NCI-H748 treated with DMSO at 0.1 percent for 48 hours (cell line): ENCODE data around the gene ZNRD2.
"Not testable (repeated sequence)": the region's sequence is repeated elsewhere in the genome, so short reads cannot be mapped to it uniquely, and the experiment has no call there.

Experiments used
- DNase-seq: peaks from one replicate; lab custom pipeline; 2025; lab: John Stamatoyannopoulos, UW

Gene ZNRD2

GRCh38 chr11:65555693-65556231 lies 14.5 kb upstream of the ZNRD2 start:
- DNase-seq = no peak

GRCh38 chr11:65556470-65557279 lies 13.6 kb upstream of the ZNRD2 start:
- DNase-seq = no peak

GRCh38 chr11:65557280-65558001 lies 12.8 kb upstream of the ZNRD2 start:
- no peak for DNase-seq

GRCh38 chr11:65558002-65558929 lies 12.0 kb upstream of the ZNRD2 start, which contains the start of gene LTBP3:
Gene LTBP3 (minus strand): TSS chr11:65558359. CDS start chr11:65557959, 400 bp downstream.
- peak; percentile 41 for DNase-seq

GRCh38 chr11:65558930-65559509 lies 11.3 kb upstream of the ZNRD2 start:
- DNase-seq = no peak

- DNase-seq = no peak
Observed at GRCh38 chr11:65559535-65559934, 10.7 kb upstream of the ZNRD2 start.

- DNase-seq = no peak
Observed at GRCh38 chr11:65559951-65560537, 10.2 kb upstream of the ZNRD2 start.

- DNase-seq = no peak
Observed at GRCh38 chr11:65560555-65561418, 9.5 kb upstream of the ZNRD2 start.

- no peak for DNase-seq
Observed at GRCh38 chr11:65562020-65562419, 8.3 kb upstream of the ZNRD2 start.

GRCh38 chr11:65562788-65563187 lies 7.5 kb upstream of the ZNRD2 start:
- no peak for DNase-seq

GRCh38 chr11:65563601-65564000 lies 6.7 kb upstream of the ZNRD2 start:
- no peak for DNase-seq

GRCh38 chr11:65564879-65565559 lies 5.3 kb upstream of the ZNRD2 start:
- not testable (repeated sequence) for DNase-seq

GRCh38 chr11:65565624-65566453 lies 4.4 kb upstream of the ZNRD2 start:
- no peak for DNase-seq

GRCh38 chr11:65569164-65569972 lies 909 bp upstream of the ZNRD2 start:
- no peak for DNase-seq

GRCh38 chr11:65571420-65571819 lies 1.1 kb downstream of the ZNRD2 start:
- no peak for DNase-seq

GRCh38 chr11:65571940-65572339 lies 1.7 kb downstream of the ZNRD2 start:
- DNase-seq = peak; percentile 27

GRCh38 chr11:65572356-65573051 lies 2.2 kb downstream of the ZNRD2 start, which contains the start of gene FAM89B:
Gene FAM89B (plus strand): TSS chr11:65572538. CDS start chr11:65572670, 132 bp downstream.
- DNase-seq = peak; percentile 60
